K562 (cell line): Measurements from ENCODE around the gene FAM83D. TPM values are rescaled to one million over a fixed set of nuclear protein-coding genes. Genes with fewer than 3 reads are reported as not detected.

Source experiments
- ARID4B ChIP-seq: sonication (generic); formaldehyde crosslinking; IDR thresholded peaks from 2 replicates; pipeline ENCODE4 v1.8.0; 2022; ENCODE audit warnings: mild to moderate bottlenecking, missing genetic modification reagents
- E4F1 ChIP-seq: fragments of 250-450 bp; sonication (Bioruptor Pico); IDR thresholded peaks from 2 replicates; pipeline ENCODE4 v1.5.0; 2021; ENCODE audit warnings: mild to moderate bottlenecking, borderline replicate concordance
- MTA3 ChIP-seq: fragments of 450-650 bp; formaldehyde crosslinking; IDR thresholded peaks from 2 replicates; pipeline ENCODE4 v1.6.1; 2017; ENCODE audit warnings: mild to moderate bottlenecking, borderline replicate concordance
- PRDM10 ChIP-seq: fragments of 450-650 bp; IDR thresholded peaks from 2 replicates; pipeline ENCODE4 v1.6.1; 2018; ENCODE audit not compliant: partially characterized antibody
- SAP30 ChIP-seq: fragments of 200-600 bp; sonication (generic); IDR thresholded peaks from 2 replicates; pipeline ENCODE4 v1.6.1; 2012; ENCODE audit warnings: borderline replicate concordance, low read depth, mild to moderate bottlenecking, moderate library complexity, low read length, control low read depth, inconsistent platforms; ENCODE audit not compliant: insufficient read depth, poor library complexity, severe bottlenecking
- SMC3 ChIP-seq: conservative IDR thresholded peaks from 2 replicates; pipeline ENCODE4 v1.6.1; 2011; ENCODE audit warnings: low read depth, low read length, improper control_type of control experiment; ENCODE audit not compliant: insufficient read depth
- polyA plus RNA-seq, 8 experiments: library from polyadenylated mRNA; depleted of rRNA in 4 of 8; stranded (reverse) in 5 of 8; unstranded in 3 of 8; fragments of >200 nt; fragmentation: Nextera tagmentation in 2 of 8; fragmentation: Illumina TruSeq in 1 of 8; extraction: Ambion mirVana in 2 of 8; extraction: Trizol in 1 of 8; gene quantifications; 2 replicates each; pipeline versions ENCODE4 v1.2.1 to v1.2.3, GENCODE V29; 2011 to 2014; ENCODE audit warnings: inconsistent platforms in 1 of 8, missing spikeins in 1 of 8
- total RNA-seq, 7 experiments: library from RNA; depleted of rRNA in 6 of 7; stranded (reverse); fragments of >200 nt in 6 of 7; fragmentation: Illumina TruSeq in 2 of 7; extraction: Trizol in 2 of 7; gene quantifications; 2 replicates each; pipeline versions ENCODE4 v1.2.1 to v1.2.3, GENCODE V29; 2011 to 2021; ENCODE audit warnings: low replicate concordance in 1 of 7

The FAM83D gene
- total and polyA plus RNA-seq, 9 of the 15 experiments (the other 6 are each of a cell fraction or from before 2014, with no cell fraction given), result 8.2 to 66.1 (median 43.5) TPM

GRCh38 chr20:38926142-38926933 lies at the start of gene FAM83D (continued):
- peak; percentile 84; the same call in 1 of the 2 replicates for TF ChIP-seq SMC3
- peak; percentile 98 for TF ChIP-seq MTA3
- TF ChIP-seq PRDM10, result peak; percentile 38
- TF ChIP-seq ARID4B (CRISPR knock-in tag), result peak; percentile 96
- peak; percentile 96 for TF ChIP-seq SAP30
- TF ChIP-seq E4F1 (CRISPR knock-in tag), result no peak
